ENCODE results near the gene PLPP7. TPM values are rescaled to one million over a fixed set of nuclear protein-coding genes. Genes with fewer than 3 reads are reported as not detected.

Gene PLPP7
- total RNA-seq, 1 experiment from 2014 or later = not detected

- CTCF ChIA-PET = no interaction called here
- BruUV-seq (replicated peaks) = no TSS peak
These were observed 34.1 kb downstream of the PLPP7 start for GRCh38 chr9:131323629-131324028.

GRCh38 chr9:131324736-131325679 lies 35.5 kb downstream of the PLPP7 start:
- no peak for TF ChIP-seq CTCF (conservative IDR thresholded peaks at IDR 0.05)
- no peak for TF ChIP-seq EZH2 (IDR thresholded peaks at IDR 0.05; ENCODE audit: low read depth)
- H3K9me3 ChIP-seq (ENCODE audit: insufficient read depth, low read depth) = no peaks in the 10 kb centered on the region
- BruUV-seq (replicated peaks) = no TSS peak
- peaks cover 14% of the 10 kb centered on the region for H3K4me1 ChIP-seq (replicated peaks; ENCODE audit: insufficient read depth)
- intact Hi-C loops (cut with micrococcal nuclease; ENCODE audit: unreplicated experiment) = no loop called here
- POLR2A ChIA-PET (ENCODE audit: unreplicated experiment) = interaction anchor here (0.6 to 0.7 kb wide), 2 partner anchors 12 to 200 kb away, joined by 4 to 5 read pairs; partner anchors contain the start of gene NUP214
- no peaks in the 10 kb centered on the region for H4K20me1 ChIP-seq (ENCODE audit: insufficient read depth)
- H3K27ac ChIP-seq = no peak overlapping the region
- H3K36me3 ChIP-seq (ENCODE audit: low read depth) = no peaks in the 10 kb centered on the region
- no peak overlapping the region for H3K4me2 ChIP-seq
- H3K4me3 ChIP-seq = no peak overlapping the region
- no peak for DNase-seq
- H3F3A ChIP-seq (ENCODE audit: insufficient read depth, low read depth) = no peaks in the 10 kb centered on the region
- no peaks in the 10 kb centered on the region for H3K9me2 ChIP-seq (ENCODE audit: insufficient read depth)
- H3K79me2 ChIP-seq (ENCODE audit: low read depth) = no peaks in the 10 kb centered on the region
- no peaks in the 10 kb centered on the region for H3K27me3 ChIP-seq (ENCODE audit: insufficient read depth, low read depth)
- no peak overlapping the region for H2AFZ ChIP-seq
- CTCF ChIA-PET = no interaction called here

More at GRCh38 chr9:131323629-131324028, 34.1 kb downstream of the PLPP7 start:
- H3K27me3 ChIP-seq (ENCODE audit: insufficient read depth, low read depth) = no peaks in the 10 kb centered on the region
- peaks cover 2% of the 10 kb centered on the region for H3K4me1 ChIP-seq (replicated peaks; ENCODE audit: insufficient read depth)
- H4K20me1 ChIP-seq (ENCODE audit: insufficient read depth) = no peaks in the 10 kb centered on the region
- TF ChIP-seq CTCF (conservative IDR thresholded peaks at IDR 0.05) = no peak
- TF ChIP-seq EZH2 (IDR thresholded peaks at IDR 0.05; ENCODE audit: low read depth) = no peak
- H3F3A ChIP-seq (ENCODE audit: insufficient read depth, low read depth) = no peaks in the 10 kb centered on the region
- no peaks in the 10 kb centered on the region for H3K9me2 ChIP-seq (ENCODE audit: insufficient read depth)
- no peaks in the 10 kb centered on the region for H3K36me3 ChIP-seq (ENCODE audit: low read depth)
- no peak overlapping the region for H2AFZ ChIP-seq
- H3K4me2 ChIP-seq = no peak overlapping the region
- no peak for DNase-seq
- H3K9me3 ChIP-seq (ENCODE audit: insufficient read depth, low read depth) = no peaks in the 10 kb centered on the region
- POLR2A ChIA-PET (ENCODE audit: unreplicated experiment) = no interaction called here
- intact Hi-C loops (cut with micrococcal nuclease; ENCODE audit: unreplicated experiment) = no loop called here
- no peak overlapping the region for H3K27ac ChIP-seq
- no peak overlapping the region for H3K4me3 ChIP-seq
- H3K79me2 ChIP-seq (ENCODE audit: low read depth) = no peaks in the 10 kb centered on the region

GRCh38 chr9:131329241-131329641 lies 39.7 kb downstream of the PLPP7 start:
- no TSS peak for BruUV-seq (replicated peaks)
- Histone ChIP-seq H4K20me1 (ENCODE audit: insufficient read depth) (no peaks in the 10 kb centered on the region), H2AFZ (no peak overlapping the region), H3K4me2 (peak overlapping the region; percentile 36; the same call in 1 of the 2 replicates), H3F3A (ENCODE audit: insufficient read depth, low read depth) (no peaks in the 10 kb centered on the region), H3K36me3 (ENCODE audit: low read depth) (no peaks in the 10 kb centered on the region), H3K4me1 (replicated peaks; ENCODE audit: insufficient read depth) (peaks cover 14% of the 10 kb centered on the region), H3K9me2 (ENCODE audit: insufficient read depth) (no peaks in the 10 kb centered on the region), H3K79me2 (ENCODE audit: low read depth) (no peaks in the 10 kb centered on the region), H3K9me3 (ENCODE audit: insufficient read depth, low read depth) (no peaks in the 10 kb centered on the region), H3K27me3 (ENCODE audit: insufficient read depth, low read depth) (no peaks in the 10 kb centered on the region), H3K27ac (no peak overlapping the region), H3K4me3 (no peak overlapping the region)
- TF ChIP-seq EZH2 (IDR thresholded peaks at IDR 0.05; ENCODE audit: low read depth) = no peak
- TF ChIP-seq CTCF (conservative IDR thresholded peaks at IDR 0.05) = no peak
- ChIA-PET POLR2A (ENCODE audit: unreplicated experiment) (no interaction called here), CTCF (no interaction called here)
- intact Hi-C loops (cut with micrococcal nuclease; ENCODE audit: unreplicated experiment) = loop anchor here (2.0 kb wide), 1 partner anchor 16 kb away; no protein-coding TSS in a partner anchor
- DNase-seq = peak; percentile 29 to 70
